ENCODE results near the gene PRF1.
A peak's percentile ranks its signal among the peaks of the same experiment; 100 is the strongest.
"Not testable (repeated sequence)": the region's sequence is repeated elsewhere in the genome, so short reads cannot be mapped to it uniquely, and the experiment has no call there.

The PRF1 gene

DNA sequence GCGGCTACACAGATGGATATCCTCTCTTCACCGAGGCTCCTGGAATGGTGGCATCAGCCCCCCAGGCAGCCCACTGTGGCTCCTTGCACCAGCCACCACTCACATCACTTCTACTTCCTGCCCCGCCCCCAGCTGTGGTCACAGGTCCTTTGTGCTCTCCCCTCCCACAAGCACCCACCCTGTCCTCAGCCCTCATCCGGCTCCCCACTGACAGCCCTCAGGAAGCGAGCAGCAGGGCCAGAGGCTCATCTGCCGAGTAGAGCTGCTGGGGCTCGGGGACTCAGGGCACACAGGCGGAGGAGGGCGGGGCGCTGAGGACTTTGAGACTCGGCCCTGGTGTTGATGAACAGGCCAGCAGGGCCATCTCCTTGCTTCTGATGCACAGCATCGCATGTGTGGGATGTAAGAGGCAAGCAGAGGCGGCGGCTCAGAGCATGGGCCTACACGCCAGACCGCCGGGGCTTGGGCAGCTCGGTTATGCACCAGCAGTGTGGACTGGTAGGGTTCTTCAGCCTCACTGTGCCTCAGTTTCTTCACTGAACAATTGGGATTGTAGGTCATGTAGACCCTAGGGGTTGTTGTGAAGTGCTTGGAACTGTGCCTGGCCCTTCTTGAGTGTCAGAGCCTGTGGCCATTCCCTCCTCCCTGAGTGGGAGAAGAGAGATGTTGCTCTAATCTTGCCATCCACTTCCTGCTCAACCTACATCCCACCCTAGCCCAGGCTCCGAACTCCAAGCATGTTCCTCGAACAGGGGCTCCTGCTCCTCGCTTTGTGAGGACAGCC lies at the start of gene PRF1:
TSS of gene PRF1 (minus strand) at position 77 of the 784 bp plus-strand sequence. CDS start 1,839 bp downstream, outside the sequence.
- in situ Hi-C loops (cut with HindIII; ENCODE audit: low pct_unique_long_range_greater_than_20kb, low sequenced_read_pairs) = no loop called here
- no peak for DNase-seq (ENCODE audit: low read depth in 1 of 2, low spot score in 1 of 2)
- TF ChIP-seq JUND (IDR thresholded peaks at IDR 0.05; ENCODE audit: low read depth) = no peak

DNA sequence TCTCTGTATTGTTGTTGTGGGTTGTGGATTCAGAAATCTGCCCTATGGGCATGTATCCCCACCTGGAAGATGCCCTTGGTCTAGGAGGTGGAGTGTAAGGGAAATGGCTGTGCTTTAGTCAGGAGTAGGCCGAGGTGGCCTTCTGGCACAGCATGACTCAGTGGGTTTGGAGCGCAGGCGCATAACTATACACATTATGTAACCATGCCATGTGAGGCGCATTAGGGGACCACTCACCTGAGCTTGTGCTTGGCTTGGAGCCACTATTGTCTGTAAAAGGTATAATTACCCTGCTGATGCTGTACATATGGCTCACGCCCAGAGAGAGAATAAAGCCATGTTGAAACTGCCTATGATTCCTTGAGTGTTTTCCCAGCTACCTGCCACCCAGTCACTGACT lies 49.1 kb upstream of the PRF1 start:
- no peak for TF ChIP-seq JUND (IDR thresholded peaks at IDR 0.05; ENCODE audit: low read depth)
- in situ Hi-C loops (cut with HindIII; ENCODE audit: low pct_unique_long_range_greater_than_20kb, low sequenced_read_pairs) = no loop called here
- peak in 1 of 2 experiments; percentile 25 for DNase-seq (ENCODE audit: low read depth in 1 of 2, low spot score in 1 of 2)

DNA sequence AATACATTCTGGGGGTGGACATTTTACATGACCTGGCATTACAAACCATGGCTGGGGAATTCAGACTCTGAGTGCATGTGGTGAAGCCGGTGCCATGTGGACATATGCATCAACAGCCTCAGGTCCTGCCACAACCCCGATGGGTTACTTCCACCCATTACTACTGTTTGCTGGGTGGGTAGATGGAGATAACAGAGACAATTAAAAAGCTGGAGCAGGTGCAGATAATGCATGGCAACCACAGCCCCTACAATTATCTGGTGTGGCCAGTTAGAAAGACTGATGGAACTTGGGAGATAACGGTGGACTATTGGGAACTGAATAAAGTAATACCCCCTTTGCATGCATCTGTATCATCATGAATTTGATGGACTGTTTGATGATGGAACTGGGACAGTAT lies 48.2 kb upstream of the PRF1 start:
- DNase-seq (ENCODE audit: low read depth in 1 of 2, low spot score in 1 of 2) = no peak
- no peak for TF ChIP-seq JUND (IDR thresholded peaks at IDR 0.05; ENCODE audit: low read depth)
- in situ Hi-C loops (cut with HindIII; ENCODE audit: low pct_unique_long_range_greater_than_20kb, low sequenced_read_pairs) = no loop called here

DNA sequence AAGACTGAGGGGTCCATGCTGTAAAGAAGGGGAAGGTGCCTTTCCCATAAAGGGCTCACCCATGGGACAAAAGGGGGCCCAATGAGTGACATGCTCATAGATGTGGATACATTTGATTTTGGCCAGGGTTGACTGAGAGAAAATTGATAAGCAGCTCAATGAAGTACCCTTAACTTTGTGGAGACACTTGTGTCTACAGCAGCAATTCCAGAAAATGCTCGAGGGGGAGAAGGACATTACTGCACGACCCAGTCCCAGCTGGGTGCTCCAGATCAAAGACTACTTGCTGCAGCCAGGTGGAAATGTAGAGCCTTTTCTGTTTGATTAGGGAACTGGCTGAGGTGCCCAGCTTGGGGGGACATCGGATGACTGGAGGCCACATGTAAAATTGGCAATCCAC lies 47.6 kb upstream of the PRF1 start:
- DNase-seq (ENCODE audit: low read depth in 1 of 2, low spot score in 1 of 2) = no peak
- TF ChIP-seq JUND (IDR thresholded peaks at IDR 0.05; ENCODE audit: low read depth) = no peak
- in situ Hi-C loops (cut with HindIII; ENCODE audit: low pct_unique_long_range_greater_than_20kb, low sequenced_read_pairs) = no loop called here

DNA sequence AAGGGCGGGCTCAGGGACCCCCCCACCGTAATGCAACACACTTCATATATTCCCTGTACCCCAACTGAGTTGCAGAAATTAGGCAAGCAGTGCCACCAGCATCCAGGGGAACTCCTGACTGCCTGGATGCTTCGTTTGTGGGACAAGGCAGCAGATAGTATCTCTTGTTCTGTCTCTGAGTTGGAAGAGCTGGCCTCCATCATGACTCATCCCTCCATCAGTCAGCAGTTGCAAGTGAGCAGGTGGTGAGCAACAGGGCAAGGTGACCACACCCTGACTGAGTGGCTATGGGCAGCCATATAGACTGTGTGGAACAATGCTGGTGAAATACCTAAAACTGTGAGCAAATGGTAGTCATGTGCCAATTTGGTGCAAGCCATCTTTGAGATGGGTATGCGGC lies 47.0 kb upstream of the PRF1 start:
- TF ChIP-seq JUND (IDR thresholded peaks at IDR 0.05; ENCODE audit: low read depth) = no peak
- DNase-seq (ENCODE audit: low read depth in 1 of 2, low spot score in 1 of 2) = no peak
- in situ Hi-C loops (cut with HindIII; ENCODE audit: low pct_unique_long_range_greater_than_20kb, low sequenced_read_pairs) = no loop called here

DNA sequence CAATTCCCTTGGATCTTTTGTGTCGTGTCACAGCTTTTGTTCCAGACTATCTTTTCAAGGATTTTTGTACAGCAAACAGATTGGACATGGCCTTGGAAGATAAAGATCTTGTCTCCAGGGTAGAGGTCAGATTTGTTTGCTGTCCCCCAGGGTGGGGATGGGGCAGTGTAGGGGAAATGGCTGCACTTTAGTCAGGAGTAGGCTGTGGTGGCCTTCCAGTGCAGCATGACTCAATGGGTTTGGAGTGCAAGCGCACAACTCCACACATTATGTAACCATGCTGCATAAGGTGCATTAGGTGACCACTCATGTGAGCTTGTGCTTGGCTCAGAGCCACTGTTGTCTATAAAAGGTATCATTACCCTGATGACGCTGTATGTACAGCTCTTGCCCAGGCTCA lies 45.9 kb upstream of the PRF1 start:
- in situ Hi-C loops (cut with HindIII; ENCODE audit: low pct_unique_long_range_greater_than_20kb, low sequenced_read_pairs) = no loop called here
- peak in 1 of 2 experiments; percentile 40 for DNase-seq (ENCODE audit: low read depth in 1 of 2, low spot score in 1 of 2)
- no peak for TF ChIP-seq JUND (IDR thresholded peaks at IDR 0.05; ENCODE audit: low read depth)

DNA sequence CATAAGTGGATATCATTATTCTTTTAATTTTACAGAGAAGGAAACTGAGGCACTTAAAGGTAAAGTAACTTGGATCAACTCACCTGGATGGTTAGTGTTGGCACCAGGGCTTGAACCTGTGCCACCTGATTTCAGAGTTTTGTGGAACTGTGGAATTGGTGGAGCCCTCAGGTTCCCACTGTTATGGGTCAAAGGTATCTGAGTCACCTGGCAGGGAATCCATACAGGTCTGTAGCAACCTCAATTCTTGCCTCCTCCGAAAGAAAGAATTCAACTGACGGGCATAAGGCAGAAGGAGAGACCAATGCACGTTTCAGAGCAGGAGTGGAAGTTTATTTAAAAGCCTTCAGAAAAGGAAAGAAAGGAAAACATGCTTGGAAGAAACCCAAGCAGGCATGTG lies 44.5 kb upstream of the PRF1 start:
- no peak for DNase-seq (ENCODE audit: low read depth in 1 of 2, low spot score in 1 of 2)
- in situ Hi-C loops (cut with HindIII; ENCODE audit: low pct_unique_long_range_greater_than_20kb, low sequenced_read_pairs) = no loop called here
- TF ChIP-seq JUND (IDR thresholded peaks at IDR 0.05; ENCODE audit: low read depth) = no peak

DNA sequence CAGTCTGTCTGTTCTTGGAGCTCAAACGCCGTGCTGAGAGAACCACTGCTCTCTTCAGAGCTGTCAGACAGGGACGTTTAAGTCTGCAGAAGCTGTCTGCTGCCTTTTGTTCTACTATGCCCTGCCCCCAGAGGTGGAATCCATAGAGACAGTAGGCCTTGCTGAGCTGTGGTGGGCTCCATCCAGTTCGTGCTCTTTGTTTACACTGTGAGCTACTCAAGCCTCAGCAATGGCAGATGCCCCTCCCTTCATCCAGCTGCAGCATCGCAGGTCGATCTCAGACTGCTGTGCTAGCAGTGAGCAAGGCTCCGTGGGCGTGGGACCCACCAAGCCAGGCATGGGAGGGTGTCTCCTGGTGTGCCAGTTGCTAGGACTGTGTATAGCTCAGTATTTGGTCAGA lies 42.4 kb upstream of the PRF1 start:
- in situ Hi-C loops (cut with HindIII; ENCODE audit: low pct_unique_long_range_greater_than_20kb, low sequenced_read_pairs); DNase-seq (ENCODE audit: low read depth in 1 of 2, low spot score in 1 of 2): not testable (repeated sequence)

DNA sequence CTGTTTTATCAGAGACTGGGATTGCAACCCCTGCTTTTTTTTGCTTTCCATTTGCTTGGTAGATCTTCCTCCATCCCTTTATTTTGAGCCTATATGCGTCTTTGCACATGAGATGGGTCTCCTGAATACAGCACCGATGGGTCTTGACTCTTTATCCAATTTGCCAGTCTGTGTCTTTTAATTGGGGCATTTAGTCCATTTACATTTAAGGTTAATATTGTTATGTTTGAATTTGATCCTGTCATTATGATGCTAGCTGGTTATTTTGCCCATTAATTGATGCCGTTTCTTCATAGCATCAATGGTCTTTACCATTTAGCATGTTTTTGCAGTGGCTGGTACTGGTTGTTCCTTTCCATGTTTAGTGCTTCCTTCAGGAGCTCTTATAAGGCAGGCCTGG lies 40.7 kb upstream of the PRF1 start:
- DNase-seq (ENCODE audit: low read depth in 1 of 2, low spot score in 1 of 2); in situ Hi-C loops (cut with HindIII; ENCODE audit: low pct_unique_long_range_greater_than_20kb, low sequenced_read_pairs): not testable (repeated sequence)

DNA sequence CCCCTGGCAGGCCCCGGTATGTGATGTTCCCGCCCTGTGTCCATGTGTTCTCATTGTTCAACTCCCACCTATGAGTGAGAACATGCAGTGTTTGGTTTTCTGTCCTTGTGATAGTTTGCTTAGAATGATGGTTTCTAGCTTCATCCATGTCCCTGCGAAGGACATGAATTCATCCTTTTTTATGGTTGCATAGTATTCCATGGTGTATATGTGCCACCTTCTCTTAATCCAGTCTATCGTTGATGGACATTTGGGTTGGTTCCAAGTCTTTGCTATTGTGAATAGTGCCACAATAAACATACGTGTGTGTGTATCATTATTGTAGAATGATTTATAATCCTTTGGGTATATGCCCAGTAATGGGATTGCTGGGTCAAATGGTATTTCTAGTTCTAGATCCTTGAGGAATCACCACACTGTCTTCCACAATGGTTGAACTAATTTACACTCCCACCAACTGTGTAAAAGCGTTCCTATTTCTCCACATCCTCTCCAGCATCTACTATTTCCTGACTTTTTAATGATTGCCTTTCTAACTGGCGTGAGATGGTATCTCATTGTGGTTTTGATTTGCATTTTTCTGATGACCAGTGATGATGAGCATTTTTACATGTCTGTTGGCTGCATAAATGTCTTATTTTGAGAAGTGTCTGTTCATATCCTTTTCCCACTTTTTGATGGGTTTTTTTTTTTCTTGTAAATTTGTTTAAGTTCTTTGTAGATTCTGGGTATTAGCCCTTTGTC lies 37.3 kb upstream of the PRF1 start:
- in situ Hi-C loops (cut with HindIII; ENCODE audit: low pct_unique_long_range_greater_than_20kb, low sequenced_read_pairs); DNase-seq (ENCODE audit: low read depth in 1 of 2, low spot score in 1 of 2): not testable (repeated sequence)

DNA sequence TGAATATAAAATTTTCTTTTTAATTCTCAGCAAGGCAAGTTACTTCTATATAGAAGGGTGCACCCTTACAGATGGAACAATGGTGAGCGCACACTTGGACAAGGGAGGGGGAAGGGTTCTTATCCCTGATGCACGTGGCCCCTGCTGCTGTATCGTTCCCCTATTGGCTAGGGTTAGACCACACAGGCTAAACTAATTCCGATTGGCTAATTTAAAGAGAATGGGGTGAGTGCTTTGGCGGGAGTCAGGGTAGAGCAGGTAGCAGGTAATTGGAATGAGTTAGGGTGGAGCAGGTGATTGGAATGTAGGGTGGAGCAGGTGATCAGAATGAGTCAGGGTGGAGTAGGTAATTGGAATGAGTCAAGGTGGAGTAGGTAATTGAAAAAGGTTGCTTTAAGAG lies 32.0 kb upstream of the PRF1 start:
- in situ Hi-C loops (cut with HindIII; ENCODE audit: low pct_unique_long_range_greater_than_20kb, low sequenced_read_pairs); DNase-seq (ENCODE audit: low read depth in 1 of 2, low spot score in 1 of 2): not testable (repeated sequence)

DNA sequence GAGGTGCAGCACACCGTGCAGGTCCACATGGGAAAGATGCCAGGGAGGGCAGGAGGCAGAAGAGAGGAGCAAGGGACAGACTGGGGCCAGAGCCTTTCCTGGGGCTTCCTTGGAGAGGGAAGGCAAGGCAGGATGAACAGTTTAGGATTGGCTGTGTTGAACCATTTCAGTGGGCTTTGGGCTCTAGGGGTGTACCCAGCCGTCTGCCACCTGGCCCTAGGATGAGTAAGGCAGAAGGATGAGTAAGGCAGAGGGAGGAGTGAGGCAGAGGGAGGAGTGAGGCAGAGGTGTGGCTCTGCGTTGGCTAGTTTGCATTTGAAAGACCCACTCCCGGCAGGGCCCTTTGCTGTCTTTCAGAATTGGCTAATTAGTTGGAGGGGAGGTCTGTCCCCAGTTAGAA lies 31.5 kb upstream of the PRF1 start:
- in situ Hi-C loops (cut with HindIII; ENCODE audit: low pct_unique_long_range_greater_than_20kb, low sequenced_read_pairs) = no loop called here
- DNase-seq (ENCODE audit: low read depth in 1 of 2, low spot score in 1 of 2) = no peak
- no peak for TF ChIP-seq JUND (IDR thresholded peaks at IDR 0.05; ENCODE audit: low read depth)

DNA sequence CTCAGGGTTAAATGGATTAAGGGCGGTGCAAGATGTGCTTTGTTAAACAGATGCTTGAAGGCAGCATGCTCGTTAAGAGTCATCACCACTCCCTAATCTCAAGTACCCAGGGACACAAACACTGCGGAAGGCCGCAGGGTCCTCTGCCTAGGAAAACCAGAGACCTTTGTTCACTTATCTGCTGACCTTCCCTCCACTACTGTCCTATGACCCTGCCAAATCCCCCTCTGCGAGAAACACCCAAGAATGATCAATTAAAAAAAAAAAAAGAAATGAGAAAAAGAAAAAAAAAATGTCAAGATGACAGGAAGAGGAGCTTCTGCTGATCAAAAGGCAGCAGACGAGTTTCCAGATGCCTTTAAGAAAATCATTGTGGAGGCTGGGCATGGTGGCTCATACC lies 29.2 kb upstream of the PRF1 start:
- DNase-seq (ENCODE audit: low read depth in 1 of 2, low spot score in 1 of 2); in situ Hi-C loops (cut with HindIII; ENCODE audit: low pct_unique_long_range_greater_than_20kb, low sequenced_read_pairs): not testable (repeated sequence)

DNA sequence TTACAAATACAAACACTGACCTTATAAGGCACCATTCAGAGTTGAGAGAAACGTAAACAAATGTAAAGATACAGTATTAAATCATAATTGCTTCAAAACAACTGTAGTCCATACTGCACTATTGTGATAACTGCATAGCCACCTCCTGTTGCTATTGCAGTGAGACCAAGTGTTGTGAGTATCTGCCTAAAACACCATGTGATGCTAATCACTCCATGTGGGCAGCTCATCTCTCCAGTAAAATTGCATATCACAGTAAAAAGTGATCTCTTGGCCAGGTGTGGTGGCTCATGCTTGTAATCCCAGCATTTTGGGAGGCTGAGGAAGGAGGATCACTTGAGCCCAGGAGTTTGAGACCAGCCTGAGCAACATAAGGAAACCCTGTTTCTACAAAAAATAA lies 26.8 kb upstream of the PRF1 start:
- in situ Hi-C loops (cut with HindIII; ENCODE audit: low pct_unique_long_range_greater_than_20kb, low sequenced_read_pairs) = no loop called here
- DNase-seq (ENCODE audit: low read depth in 1 of 2, low spot score in 1 of 2) = no peak
- TF ChIP-seq JUND (IDR thresholded peaks at IDR 0.05; ENCODE audit: low read depth) = no peak
